Stimulated activated CD8-positive, alpha-beta memory T cell treated with anti-CD3 and anti-CD28 coated beads, Interleukin-12 subunit alpha, Interleukin-12 subunit beta, amount 100 ng/mL, for 4 hours (primary cell): ENCODE results near the gene ZNF365.

Source experiments
- DNase-seq: peaks from one replicate; pipeline ENCODE4 v3.0.0-alpha.2; 2020; ENCODE audit warnings: low read depth

ZNF365 gene

DNA sequence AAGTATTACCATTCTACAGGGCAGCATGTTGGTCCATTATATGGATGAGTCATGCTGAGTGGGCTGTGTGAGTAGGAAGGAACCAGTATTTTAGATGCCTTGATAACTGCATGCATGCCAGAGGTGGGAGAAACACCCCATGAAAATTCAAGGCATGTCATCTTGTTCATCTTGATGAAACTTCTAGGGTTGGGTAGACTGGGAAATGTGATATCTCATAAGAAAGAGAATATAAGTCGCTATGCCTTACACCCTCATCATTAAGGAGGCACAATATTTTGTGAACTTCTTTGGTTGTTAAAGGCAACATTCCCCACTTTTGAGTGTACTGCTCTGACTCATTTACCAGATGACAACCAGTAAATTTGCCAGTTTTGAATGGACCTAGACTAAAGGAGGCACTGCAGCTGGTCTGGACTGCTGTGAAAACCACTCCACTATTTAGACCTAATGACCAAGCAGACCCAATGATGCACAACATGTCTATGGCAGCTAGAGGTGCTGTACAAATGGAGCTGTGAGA, 48.0 kb downstream of the ZNF365 start:
- DNase-seq: no peak

- DNase-seq: no peak
Measured at GRCh38 chr10:62424026-62424425, 49.9 kb downstream of the ZNF365 start.

DNA sequence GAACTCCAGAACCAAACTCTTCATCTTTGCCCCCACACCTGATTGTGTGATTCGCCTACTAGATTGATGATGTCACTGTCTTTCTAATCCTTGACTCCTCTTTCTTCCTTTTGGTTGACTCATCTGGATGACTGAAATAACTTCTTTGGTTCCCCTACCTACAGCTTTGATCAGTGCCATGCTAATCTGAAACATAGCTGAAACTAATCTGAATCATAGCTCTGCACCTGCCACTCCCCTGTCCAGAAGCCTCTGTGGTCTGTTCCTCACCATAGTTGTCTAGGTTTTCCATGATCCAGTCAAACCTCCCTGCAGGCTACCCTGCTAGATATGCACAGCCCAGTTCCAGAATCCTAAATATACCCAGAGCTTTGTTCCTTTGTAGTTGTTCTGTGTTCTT, 51.9 kb downstream of the ZNF365 start:
- no peak for DNase-seq

- no peak for DNase-seq
Measured at GRCh38 chr10:62426600-62426999, 52.4 kb downstream of the ZNF365 start.

DNA sequence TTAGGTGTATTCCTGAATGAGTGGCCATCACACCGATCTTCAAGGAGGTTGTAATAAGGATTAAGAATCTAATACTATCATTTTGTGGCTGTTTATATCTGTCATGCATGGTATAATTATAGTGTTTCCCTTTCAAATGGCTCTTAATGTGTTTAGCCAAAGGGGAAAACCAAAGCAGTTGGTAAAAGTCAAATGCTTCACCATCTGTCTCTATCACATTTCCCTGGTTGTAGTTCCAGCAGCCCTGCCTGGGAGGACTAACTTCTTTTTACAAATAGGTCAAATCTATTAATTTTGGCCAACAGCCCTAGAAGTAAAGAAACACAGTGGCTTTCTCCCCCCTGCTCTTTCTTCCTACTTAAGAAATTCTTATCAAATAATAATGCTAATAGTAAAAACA, 56.7 kb downstream of the ZNF365 start:
- DNase-seq: no peak

DNA sequence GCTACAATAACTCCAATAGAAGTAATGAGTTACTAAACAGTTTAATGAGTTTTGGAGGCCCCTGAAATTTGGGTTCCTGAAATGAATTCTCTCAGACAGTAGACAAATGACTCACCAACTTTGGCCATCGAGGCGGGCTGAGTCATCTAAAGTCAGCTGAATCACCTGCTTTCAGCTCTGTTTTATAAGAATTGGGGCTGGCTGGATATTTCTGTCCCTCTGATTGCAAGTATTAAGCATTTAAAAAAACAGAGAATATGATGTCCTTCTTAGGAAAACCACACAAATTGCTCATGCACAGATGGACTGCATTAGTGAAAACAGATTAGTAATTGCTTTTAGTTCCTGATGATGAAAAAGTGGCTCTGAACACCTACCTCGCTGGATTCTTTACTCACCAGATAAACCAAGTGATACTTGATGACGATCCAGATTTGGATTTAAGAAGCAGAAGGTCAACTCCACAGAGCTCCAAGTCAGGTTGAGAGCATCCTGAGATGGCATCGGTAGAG, 59.1 kb downstream of the ZNF365 start:
- DNase-seq: peak; percentile 24

DNA sequence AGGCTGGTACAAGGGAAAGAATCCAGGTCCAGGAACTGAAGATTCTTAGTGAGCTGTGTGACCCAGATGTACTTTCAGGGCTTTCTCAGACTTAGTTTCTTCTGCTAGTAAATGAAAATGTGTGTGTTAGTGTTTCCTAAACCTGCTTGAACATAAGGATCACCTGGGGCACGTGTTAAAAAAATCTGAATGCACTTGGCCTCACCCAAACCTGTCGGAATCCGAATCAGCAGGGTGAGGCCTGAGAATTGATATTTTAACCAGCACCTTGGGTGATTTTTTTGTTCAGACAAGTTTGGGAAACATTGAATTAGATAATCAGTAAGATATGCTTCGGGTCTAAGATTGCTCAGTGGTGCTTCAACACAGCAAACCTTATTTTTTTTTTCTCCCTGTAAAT, 59.7 kb downstream of the ZNF365 start:
- DNase-seq: no peak

GRCh38 chr10:62437696-62438095, 63.5 kb downstream of the ZNF365 start:
- no peak for DNase-seq

- DNase-seq: no peak
Measured at GRCh38 chr10:62442006-62442405, 67.8 kb downstream of the ZNF365 start.

DNA sequence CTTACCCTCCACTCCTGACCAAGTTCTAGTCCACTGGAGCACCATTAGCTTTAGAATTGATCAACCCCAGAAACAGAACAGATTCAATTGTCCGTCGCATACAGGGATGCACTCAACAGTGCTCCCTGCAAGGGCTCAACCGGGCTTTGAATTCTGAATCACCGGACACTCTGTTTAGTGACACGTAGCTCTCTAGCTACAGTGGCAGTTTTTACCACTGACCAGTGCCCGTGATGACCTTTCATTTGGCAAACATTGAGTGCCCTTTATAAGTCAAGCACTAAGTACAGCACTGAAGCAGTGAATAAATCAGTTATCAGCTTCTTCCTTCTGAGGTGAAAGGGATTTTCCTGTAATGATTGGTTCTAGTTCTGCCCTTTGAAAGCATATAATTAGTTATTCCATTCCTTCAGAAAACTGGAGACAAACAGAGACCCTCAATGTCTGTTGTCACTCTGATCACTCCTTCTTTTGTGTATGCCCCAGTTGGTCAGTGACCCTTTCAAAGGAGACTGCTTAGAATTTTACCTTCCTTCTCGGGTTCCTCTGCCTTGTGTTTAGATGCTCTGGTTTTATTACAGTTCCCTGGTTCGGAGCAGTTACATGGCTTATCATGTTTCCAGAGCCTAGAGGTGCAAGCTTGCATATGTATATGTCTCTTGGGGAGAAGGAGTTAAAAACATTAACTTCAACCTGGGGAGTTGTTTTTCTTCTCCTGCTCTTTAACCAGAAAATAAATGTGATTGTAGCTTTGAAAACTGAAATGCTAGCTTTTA, 68.9 kb downstream of the ZNF365 start:
- no peak for DNase-seq

DNA sequence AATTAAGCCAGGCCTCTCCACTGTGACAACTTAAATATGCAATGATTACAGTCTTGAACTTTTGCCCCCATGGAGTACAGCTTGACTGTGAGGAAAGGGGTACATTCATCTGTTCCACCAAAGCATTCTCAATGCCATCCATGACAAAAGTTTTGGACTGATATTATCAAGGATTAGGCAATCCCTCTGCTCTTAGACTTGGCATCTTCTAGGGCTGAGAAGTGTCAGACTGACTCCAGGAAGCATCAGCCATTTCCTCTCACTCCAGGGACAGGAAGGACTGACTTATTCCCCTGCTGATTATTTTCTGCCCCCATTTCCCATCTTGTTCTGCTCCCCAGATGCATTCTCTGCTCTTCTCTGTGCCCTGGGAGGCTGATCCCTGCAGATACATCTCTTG, 69.7 kb downstream of the ZNF365 start:
- DNase-seq: no peak

DNA sequence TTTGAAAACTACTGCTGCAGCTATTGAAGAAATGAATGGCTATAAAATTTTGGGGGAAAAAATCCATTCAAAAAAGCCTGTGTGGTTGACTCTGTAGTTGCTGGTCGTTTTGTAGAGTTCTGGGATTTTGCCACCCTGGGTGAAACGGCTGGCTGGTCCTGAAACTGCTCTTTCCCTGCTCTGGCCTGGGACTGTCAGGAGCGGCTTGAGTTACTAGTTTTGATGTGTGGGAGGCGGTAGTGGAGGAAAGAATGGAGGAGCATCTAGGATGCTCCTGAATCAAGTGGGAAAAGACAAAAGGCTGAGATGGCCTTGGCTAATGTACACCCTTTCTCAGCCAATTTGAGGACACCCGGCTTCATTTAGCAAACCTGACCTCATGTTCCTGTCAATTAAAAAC, 72.5 kb downstream of the ZNF365 start:
- no peak for DNase-seq

- no peak for DNase-seq
Measured at GRCh38 chr10:62450912-62451610, 76.9 kb downstream of the ZNF365 start.

- DNase-seq: no peak
Measured at GRCh38 chr10:62451611-62451975, 77.4 kb downstream of the ZNF365 start.
